Measurements from ENCODE around the gene ALKBH5.
"Not testable (repeated sequence)": the region's sequence is repeated elsewhere in the genome, so short reads cannot be mapped to it uniquely, and the experiment has no call there.

ALKBH5 gene

GRCh38 chr17:18186627-18186982 is 3.0 kb downstream of the ALKBH5 start:
- DNase-seq: no peak

GRCh38 chr17:18187226-18187625 is 3.6 kb downstream of the ALKBH5 start:
- no peak for DNase-seq

- no peak for DNase-seq
Measured at GRCh38 chr17:18187821-18188761, 4.5 kb downstream of the ALKBH5 start.

GRCh38 chr17:18190628-18191235 is 7.1 kb downstream of the ALKBH5 start:
- no peak for DNase-seq

- no peak for DNase-seq
Measured at GRCh38 chr17:18191236-18191667, 7.6 kb downstream of the ALKBH5 start.

GRCh38 chr17:18191967-18192366 is 8.3 kb downstream of the ALKBH5 start:
- no peak for DNase-seq

GRCh38 chr17:18194394-18194793 is 10.8 kb downstream of the ALKBH5 start:
- DNase-seq: no peak

GRCh38 chr17:18194804-18195203 is 11.2 kb downstream of the ALKBH5 start:
- DNase-seq: no peak

- DNase-seq: no peak
Measured at GRCh38 chr17:18195246-18195645, 11.6 kb downstream of the ALKBH5 start.

- no peak for DNase-seq
Measured at GRCh38 chr17:18197535-18198194, 14.0 kb downstream of the ALKBH5 start.

GRCh38 chr17:18198530-18198929 is 14.9 kb downstream of the ALKBH5 start:
- DNase-seq: no peak

GRCh38 chr17:18201108-18201507 is 17.5 kb downstream of the ALKBH5 start:
- no peak for DNase-seq

GRCh38 chr17:18203308-18203707 is 19.7 kb downstream of the ALKBH5 start:
- DNase-seq: no peak

GRCh38 chr17:18205861-18206260 is 22.2 kb downstream of the ALKBH5 start:
- DNase-seq: no peak

GRCh38 chr17:18206962-18207361 is 23.3 kb downstream of the ALKBH5 start:
- no peak for DNase-seq

- DNase-seq: no peak
Measured at GRCh38 chr17:18208092-18208491, 24.5 kb downstream of the ALKBH5 start.

- DNase-seq: no peak
Measured at GRCh38 chr17:18213666-18214270, 30.1 kb downstream of the ALKBH5 start.

- not testable (repeated sequence) for DNase-seq
Measured at GRCh38 chr17:18216906-18217305, 33.3 kb downstream of the ALKBH5 start.

GRCh38 chr17:18217412-18218015 is 33.9 kb downstream of the ALKBH5 start:
- DNase-seq: peak; percentile 9

- no peak for DNase-seq
Measured at GRCh38 chr17:18218756-18219415, 35.3 kb downstream of the ALKBH5 start.

- DNase-seq: no peak
Measured at GRCh38 chr17:18224053-18224386, 40.4 kb downstream of the ALKBH5 start.

- no peak for DNase-seq
Measured at GRCh38 chr17:18224387-18225120, 40.9 kb downstream of the ALKBH5 start.

Data from NK-92 treated with Interleukin-12 subunit alpha and Interleukin-12 subunit beta, amount 100 ng/mL, for 24 hours (cell line).